ENCODE measurements around the gene IGF2BP2.

GRCh38 chr3:185760550-185760949 lies 64.3 kb downstream of the IGF2BP2 start:
- no peak for TF ChIP-seq CTCF (IDR thresholded peaks at IDR 0.05)
- no peak for TF ChIP-seq POLR2A (IDR thresholded peaks at IDR 0.05)
- TF ChIP-seq EP300 (IDR thresholded peaks at IDR 0.05): no peak
